A673 (cell line): ENCODE data around the gene AMZ1. TPM values are rescaled to one million over a fixed set of nuclear protein-coding genes. Genes with fewer than 3 reads are reported as not detected.

Experiments used
- BruUV-seq: library from RNA; stranded (reverse); fragments of 400-500 nt; replicated peaks from 2 replicates; lab custom pipeline; 2021; lab: Mats Ljungman, UMichigan
- CTCF ChIA-PET: fragments of 300-600 bp; sonication (Branson Sonifier 250); formaldehyde crosslinking; loops from one replicate; lab custom pipeline; 2022; ENCODE audit warnings: antibody characterized with exemption; lab: Charles Lee
- POLR2A ChIA-PET: fragments of 300-600 bp; sonication (Branson Sonifier 250); formaldehyde crosslinking; loops from one replicate; lab custom pipeline; 2022; ENCODE audit warnings: antibody characterized with exemption; ENCODE audit not compliant: low non-redundant PET; lab: Charles Lee
- DNase-seq: peaks from one replicate; pipeline ENCODE4 v3.0.0-alpha.2; 2015; ENCODE audit warnings: low spot score
- H3K27ac ChIP-seq: fragments of 200-600 bp; sonication (generic); 2 replicates; pipeline ENCODE4 v1.5.1; 2016; ENCODE audit warnings: mixed run types, low read depth, mild to moderate bottlenecking, mixed read lengths, antibody characterized with exemption, low read length; ENCODE audit not compliant: poor library complexity, severe bottlenecking
- H3K27me3 ChIP-seq: fragments of 200-600 bp; sonication (generic); replicated peaks from 2 replicates; pipeline ENCODE4 v1.6.1; 2017; ENCODE audit warnings: mixed run types, low read depth, mild to moderate bottlenecking, mixed read lengths, antibody characterized with exemption, low read length; ENCODE audit not compliant: insufficient read depth, poor library complexity
- H3K36me3 ChIP-seq: fragments of 200-600 bp; sonication (generic); 2 replicates; pipeline ENCODE4 v1.6.1; 2016; ENCODE audit warnings: mixed run types, mild to moderate bottlenecking, mixed read lengths, antibody characterized with exemption, low read length; ENCODE audit not compliant: insufficient read depth, poor library complexity, severe bottlenecking
- H3K4me1 ChIP-seq: fragments of 200-600 bp; sonication (generic); 2 replicates; pipeline ENCODE4 v1.6.1; 2017; ENCODE audit warnings: mixed run types, mild to moderate bottlenecking, mixed read lengths, antibody characterized with exemption, low read length; ENCODE audit not compliant: insufficient read depth, poor library complexity, severe bottlenecking
- H3K4me3 ChIP-seq: fragments of 200-600 bp; sonication (generic); 2 replicates; pipeline ENCODE4 v1.5.1; 2016; ENCODE audit warnings: low read depth, mixed run types, mild to moderate bottlenecking, mixed read lengths, low read length; ENCODE audit not compliant: poor library complexity, severe bottlenecking
- H3K9me3 ChIP-seq: fragments of 200-600 bp; sonication (generic); 2 replicates; pipeline ENCODE4 v1.6.1; 2016; ENCODE audit warnings: mixed run types, low read depth, mild to moderate bottlenecking, mixed read lengths, antibody characterized with exemption, low read length; ENCODE audit not compliant: poor library complexity, severe bottlenecking
- CTCF ChIP-seq: fragments of 300-800, 200-600 bp; sonication (generic); conservative IDR thresholded peaks from 2 replicates; pipeline ENCODE4 v1.5.1; 2017; ENCODE audit warnings: low read depth, mild to moderate bottlenecking, antibody characterized with exemption, low read length, moderate library complexity, mixed read lengths
- EZH2 ChIP-seq: fragments of 200-600 bp; sonication (generic); IDR thresholded peaks from 2 replicates; pipeline ENCODE4 v1.6.1; 2017; ENCODE audit warnings: borderline replicate concordance, low read depth, mild to moderate bottlenecking, mixed read lengths, antibody characterized with exemption, low read length; ENCODE audit not compliant: poor library complexity, severe bottlenecking
- intact Hi-C: fragments of 100-400 bp; cut with micrococcal nuclease; formaldehyde crosslinking; loops from one replicate; pipeline ENCODE4 v1.10.0; 2022; ENCODE audit not compliant: unreplicated experiment
- total RNA-seq: library from RNA; stranded (reverse); gene quantifications from 2 replicates; pipeline ENCODE4 v1.2.3, GENCODE V29; 2021

AMZ1 gene
- total RNA-seq, 1 experiment from 2014 or later: not detected

GRCh38 chr7:2655870-2656614 lies 32.0 kb upstream of the AMZ1 start:
- peaks cover 37% of the 10 kb centered on the region for H3K36me3 ChIP-seq
- POLR2A ChIA-PET: no interaction called here
- no peaks in the 10 kb centered on the region for H3K4me1 ChIP-seq
- no peak overlapping the region for H3K4me3 ChIP-seq
- DNase-seq: no peak
- H3K27me3 ChIP-seq: no peaks in the 10 kb centered on the region
- intact Hi-C loops: no loop called here
- H3K27ac ChIP-seq: no peak overlapping the region
- TF ChIP-seq EZH2 (no peak), CTCF (no peak)
- no TSS peak for BruUV-seq
- H3K9me3 ChIP-seq: no peaks in the 10 kb centered on the region
- CTCF ChIA-PET: no interaction called here

GRCh38 chr7:2657208-2657607 lies 30.8 kb upstream of the AMZ1 start:
- Histone ChIP-seq H3K27ac (no peak overlapping the region), H3K4me1 (no peaks in the 10 kb centered on the region), H3K27me3 (no peaks in the 10 kb centered on the region), H3K9me3 (no peaks in the 10 kb centered on the region), H3K36me3 (peaks cover 35% of the 10 kb centered on the region), H3K4me3 (no peak overlapping the region)
- BruUV-seq: no TSS peak
- DNase-seq: no peak
- TF ChIP-seq CTCF (no peak), EZH2 (no peak)
- CTCF ChIA-PET: interaction anchor here (0.5 kb wide), 1 partner anchor 14 kb away, joined by 3 read pairs; no protein-coding TSS in a partner anchor
- POLR2A ChIA-PET: interaction anchor here (0.5 kb wide), 1 partner anchor 15 kb away, joined by 11 read pairs; no protein-coding TSS in a partner anchor
- intact Hi-C loops: no loop called here

- Histone ChIP-seq H3K27me3 (no peaks in the 10 kb centered on the region), H3K36me3 (peaks cover 37% of the 10 kb centered on the region), H3K4me1 (no peaks in the 10 kb centered on the region), H3K27ac (no peak overlapping the region), H3K9me3 (no peaks in the 10 kb centered on the region), H3K4me3 (no peak overlapping the region)
- intact Hi-C loops: no loop called here
- ChIA-PET POLR2A (no interaction called here), CTCF (no interaction called here)
- TF ChIP-seq CTCF (no peak), EZH2 (no peak)
- no peak for DNase-seq
- BruUV-seq: no TSS peak
These were observed 29.9 kb upstream of the AMZ1 start for GRCh38 chr7:2657920-2658671.
